ENCODE results near the gene GNAS. TPM values are rescaled to one million over a fixed set of nuclear protein-coding genes. Genes with fewer than 3 reads are reported as not detected.

Gene GNAS
- total RNA-seq, 1 donor from 2014 or later: 784 TPM

DNA sequence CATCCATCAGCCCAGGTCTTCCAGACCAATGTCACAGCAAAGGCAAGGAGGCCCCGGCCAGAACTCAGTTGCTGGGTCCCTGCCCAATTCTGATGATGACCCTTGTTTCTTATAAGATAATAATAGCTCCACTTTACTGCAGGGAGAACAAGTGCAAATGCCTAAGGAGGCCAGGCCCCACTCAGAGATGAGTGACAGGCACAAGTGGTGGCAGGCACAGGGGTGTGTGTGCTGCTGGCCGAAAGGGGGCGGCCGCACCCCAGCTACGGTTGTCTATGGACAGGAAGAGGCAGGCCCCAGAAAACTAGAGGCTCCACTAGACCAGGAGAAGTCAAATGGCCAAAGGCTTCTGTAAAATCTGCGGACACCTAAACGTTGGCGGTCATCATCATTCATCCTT lies 30.4 kb upstream of the GNAS start:
- ATAC-seq (ENCODE audit: low read depth): no peak
- H3K4me1 Mint-ChIP-seq: no peaks in the 10 kb centered on the region
- CTCF ChIA-PET: no interaction called here
- no peak overlapping the region for H3K27ac Mint-ChIP-seq
- intact Hi-C loops (cut with micrococcal nuclease): no loop called here
- H3K27me3 Mint-ChIP-seq: no peaks in the 10 kb centered on the region
- TF ChIP-seq, protein P1, sequence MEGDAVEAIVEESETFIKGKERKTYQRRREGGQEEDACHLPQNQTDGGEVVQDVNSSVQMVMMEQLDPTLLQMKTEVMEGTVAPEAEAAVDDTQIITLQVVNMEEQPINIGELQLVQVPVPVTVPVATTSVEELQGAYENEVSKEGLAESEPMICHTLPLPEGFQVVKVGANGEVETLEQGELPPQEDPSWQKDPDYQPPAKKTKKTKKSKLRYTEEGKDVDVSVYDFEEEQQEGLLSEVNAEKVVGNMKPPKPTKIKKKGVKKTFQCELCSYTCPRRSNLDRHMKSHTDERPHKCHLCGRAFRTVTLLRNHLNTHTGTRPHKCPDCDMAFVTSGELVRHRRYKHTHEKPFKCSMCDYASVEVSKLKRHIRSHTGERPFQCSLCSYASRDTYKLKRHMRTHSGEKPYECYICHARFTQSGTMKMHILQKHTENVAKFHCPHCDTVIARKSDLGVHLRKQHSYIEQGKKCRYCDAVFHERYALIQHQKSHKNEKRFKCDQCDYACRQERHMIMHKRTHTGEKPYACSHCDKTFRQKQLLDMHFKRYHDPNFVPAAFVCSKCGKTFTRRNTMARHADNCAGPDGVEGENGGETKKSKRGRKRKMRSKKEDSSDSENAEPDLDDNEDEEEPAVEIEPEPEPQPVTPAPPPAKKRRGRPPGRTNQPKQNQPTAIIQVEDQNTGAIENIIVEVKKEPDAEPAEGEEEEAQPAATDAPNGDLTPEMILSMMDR (IDR thresholded peaks at IDR 0.05): no peak
- DNase-seq: no peak
- H3K36me3 Mint-ChIP-seq (ENCODE audit: low read depth): peaks cover 1% of the 10 kb centered on the region
- POLR2A ChIA-PET: no interaction called here
- H3K4me3 Mint-ChIP-seq: no peak overlapping the region
- H3K9me3 Mint-ChIP-seq: no peaks in the 10 kb centered on the region

DNA sequence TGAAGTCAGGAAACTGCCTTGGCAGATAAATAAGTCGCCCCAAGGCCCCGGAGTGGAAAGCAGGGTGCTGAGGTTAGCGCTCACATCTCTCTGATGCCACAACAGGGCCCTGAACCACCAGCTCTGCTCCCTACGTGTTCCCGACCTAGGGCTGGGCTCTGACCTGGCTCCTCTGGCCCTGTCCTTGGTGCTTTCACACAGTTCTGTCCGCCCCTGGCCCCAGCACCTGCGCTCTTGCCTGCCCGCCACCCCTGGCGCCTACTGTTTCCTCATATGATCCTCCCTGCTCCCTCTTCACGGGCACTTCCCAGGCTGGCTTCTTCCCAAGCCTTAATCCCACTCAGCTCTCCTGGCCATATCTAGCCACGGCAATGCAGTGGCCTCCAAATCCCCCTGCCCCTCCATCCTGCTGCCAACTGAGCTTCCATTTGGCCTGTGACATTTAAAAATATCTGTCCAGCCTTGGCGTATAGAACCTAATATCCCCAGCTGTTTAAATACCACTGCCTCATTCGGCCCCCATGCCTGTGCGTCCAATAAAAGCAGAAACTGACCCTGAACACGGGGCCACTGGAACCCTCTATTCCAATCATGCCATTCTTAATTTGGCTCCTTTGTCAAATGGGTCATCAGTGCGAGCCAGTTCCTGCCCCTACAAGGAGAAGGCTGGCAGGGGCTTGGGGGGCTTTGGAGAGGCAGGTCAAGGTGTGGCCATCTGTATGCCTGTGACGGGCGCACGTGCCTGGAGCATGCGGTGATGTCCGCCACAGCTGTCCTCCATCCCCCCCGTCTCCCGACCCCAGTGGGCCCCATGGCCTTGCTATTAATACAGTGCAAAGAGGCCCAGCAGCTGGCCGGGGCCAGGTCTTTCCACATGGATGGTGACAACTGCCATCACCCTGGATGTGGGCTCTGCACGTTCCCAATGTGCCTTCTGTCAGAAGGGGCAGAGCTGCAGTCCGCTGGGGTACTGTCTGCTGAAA lies 29.5 kb upstream of the GNAS start:
- TF ChIP-seq, protein P1 (IDR thresholded peaks at IDR 0.05): no peak
- no peak overlapping the region for H3K27ac Mint-ChIP-seq

DNA sequence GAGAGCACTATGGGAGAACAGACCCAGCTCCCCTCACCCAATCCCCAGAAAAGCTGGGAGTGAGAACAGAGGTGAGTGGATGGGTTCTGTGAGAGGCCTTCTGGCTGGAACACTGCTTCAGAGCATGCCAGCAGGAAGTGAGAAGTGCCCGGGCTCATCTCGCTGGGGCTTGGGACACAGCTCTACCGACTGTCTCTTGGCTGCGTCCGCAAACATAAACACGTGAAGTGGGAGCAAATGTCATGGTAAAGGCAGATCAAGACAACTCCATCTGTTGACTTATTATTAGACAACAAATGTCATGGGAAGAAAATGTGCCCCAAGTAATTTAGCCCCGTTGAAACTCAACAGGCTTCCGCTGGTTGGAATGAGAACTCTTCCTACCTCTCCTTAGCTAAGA lies 27.7 kb upstream of the GNAS start:
- Mint-ChIP-seq H3K27me3 (no peaks in the 10 kb centered on the region), H3K4me1 (no peaks in the 10 kb centered on the region), H3K9me3 (no peaks in the 10 kb centered on the region), H3K36me3 (ENCODE audit: low read depth) (peaks cover 1% of the 10 kb centered on the region), H3K4me3 (no peak overlapping the region), H3K27ac (no peak overlapping the region)
- ATAC-seq (ENCODE audit: low read depth): no peak
- TF ChIP-seq, protein P1 (IDR thresholded peaks at IDR 0.05): no peak
- CTCF ChIA-PET: no interaction called here
- POLR2A ChIA-PET: no interaction called here
- intact Hi-C loops (cut with micrococcal nuclease): no loop called here
- no peak for DNase-seq

More for the DNA sequence above, 29.5 kb upstream of the GNAS start:
- no peak for ATAC-seq (ENCODE audit: low read depth)
- no peak overlapping the region for H3K4me3 Mint-ChIP-seq
- intact Hi-C loops (cut with micrococcal nuclease): no loop called here
- POLR2A ChIA-PET: no interaction called here
- H3K9me3 Mint-ChIP-seq: no peaks in the 10 kb centered on the region
- H3K36me3 Mint-ChIP-seq (ENCODE audit: low read depth): peaks cover 1% of the 10 kb centered on the region
- H3K27me3 Mint-ChIP-seq: no peaks in the 10 kb centered on the region
- DNase-seq: no peak
- CTCF ChIA-PET: no interaction called here
- H3K4me1 Mint-ChIP-seq: no peaks in the 10 kb centered on the region

DNA sequence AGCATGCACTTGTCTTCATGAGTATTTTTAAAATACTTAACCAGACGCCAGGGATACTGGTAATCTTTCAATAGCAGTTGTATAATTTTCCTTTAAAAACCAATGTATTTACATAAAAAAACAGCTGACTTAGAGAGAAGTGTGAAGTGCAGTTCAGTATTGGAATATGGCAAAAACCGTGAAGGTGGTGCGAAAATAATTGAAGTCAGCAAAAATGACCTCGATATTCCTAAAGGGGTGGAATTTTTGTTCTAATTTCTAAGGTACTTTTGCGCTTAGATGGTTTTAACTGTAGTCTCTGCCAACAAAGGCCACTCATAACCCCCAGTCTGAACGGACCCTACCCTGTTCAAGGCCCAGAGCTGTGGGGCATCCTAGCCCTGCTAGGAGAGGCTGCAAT lies 27.1 kb upstream of the GNAS start:
- Mint-ChIP-seq H3K4me3 (no peak overlapping the region), H3K27me3 (no peaks in the 10 kb centered on the region), H3K9me3 (no peaks in the 10 kb centered on the region), H3K4me1 (no peaks in the 10 kb centered on the region), H3K27ac (no peak overlapping the region), H3K36me3 (ENCODE audit: low read depth) (peaks cover under 1% of the 10 kb centered on the region)
- TF ChIP-seq, protein P1 (IDR thresholded peaks at IDR 0.05): no peak
- ChIA-PET CTCF (no interaction called here), POLR2A (no interaction called here)
- intact Hi-C loops (cut with micrococcal nuclease): no loop called here
- no peak for ATAC-seq (ENCODE audit: low read depth)
- DNase-seq: no peak

DNA sequence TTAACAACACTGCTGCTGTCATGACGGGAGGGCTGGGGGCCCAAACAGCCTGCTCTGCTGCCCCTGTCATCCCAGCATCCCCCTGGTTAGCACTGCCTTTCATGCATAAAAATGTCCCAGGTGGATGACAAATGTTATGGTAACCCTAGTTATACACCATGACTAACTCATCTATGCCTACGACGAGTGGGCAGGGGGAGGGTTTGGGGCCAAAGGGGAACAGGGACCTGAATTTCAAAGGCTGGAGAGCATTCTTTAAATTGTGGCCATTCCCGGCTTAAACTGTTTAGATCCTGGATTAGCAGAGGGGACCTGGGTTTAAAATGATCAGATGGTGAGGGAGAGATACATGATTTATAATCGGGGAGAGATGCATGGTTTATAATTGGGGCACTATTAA lies 26.2 kb upstream of the GNAS start:
- Mint-ChIP-seq H3K36me3 (ENCODE audit: low read depth) (no peaks in the 10 kb centered on the region), H3K27me3 (no peaks in the 10 kb centered on the region), H3K9me3 (no peaks in the 10 kb centered on the region), H3K4me3 (no peak overlapping the region), H3K27ac (no peak overlapping the region), H3K4me1 (no peaks in the 10 kb centered on the region)
- no peak for DNase-seq
- ATAC-seq (ENCODE audit: low read depth): no peak
- intact Hi-C loops (cut with micrococcal nuclease): no loop called here
- TF ChIP-seq, protein P1 (IDR thresholded peaks at IDR 0.05): no peak
- ChIA-PET POLR2A (no interaction called here), CTCF (no interaction called here)

Measured in activated B cell treated with CpG ODN at 0.5 μM for 24 hours (primary cell).